Body of pancreas (tissue), 4 donors: ENCODE results near the gene OVCH1.

ENCODE experiments used
- CTCF ChIP-seq, 7 experiments: fragments of 450-650 bp in 4 of 7; fragments of 200-600 bp in 3 of 7; sonication (generic) in 3 of 7; IDR thresholded peaks; one replicate each; pipeline ENCODE4 v1.5.1; 2016 to 2019; ENCODE audit warnings: antibody characterized with exemption in 7 of 7
- POLR2A ChIP-seq, 3 donors: fragments of 450-650 bp; IDR thresholded peaks; one replicate each; pipeline ENCODE4 v1.6.1; 2016; ENCODE audit warnings: antibody characterized with exemption in 3 of 3, mild to moderate bottlenecking in 2 of 3

- TF ChIP-seq CTCF (IDR thresholded peaks at IDR 0.05) (no peak), POLR2A (IDR thresholded peaks at IDR 0.05) (no peak)
These were observed 102.1 kb downstream of the OVCH1 start for GRCh38 chr12:29395356-29395755.
